Parathyroid adenoma (tissue), 2 donors: ENCODE measurements around the gene ANKIB1.

Source experiments
- H2AFZ ChIP-seq: fragments of 300-600 bp; sonication (generic); one replicate; pipeline ENCODE4 v1.7.0; 2017; ENCODE audit warnings: antibody characterized with exemption, mild to moderate bottlenecking
- H3K27ac ChIP-seq: fragments of 300-600 bp; sonication (generic); one replicate; pipeline ENCODE4 v1.7.0; 2017
- H3K27me3 ChIP-seq: fragments of 300-600 bp; sonication (generic); one replicate; pipeline ENCODE4 v1.7.0; 2017; ENCODE audit warnings: low read length; ENCODE audit not compliant: control insufficient read depth, insufficient read depth
- H3K36me3 ChIP-seq: fragments of 300-600 bp; sonication (generic); one replicate; pipeline ENCODE4 v1.7.0; 2017; ENCODE audit warnings: low read length; ENCODE audit not compliant: control insufficient read depth, insufficient read depth
- H3K4me1 ChIP-seq: fragments of 300-600 bp; sonication (generic); one replicate; pipeline ENCODE4 v1.7.0; 2017; ENCODE audit warnings: control low read depth
- H3K4me2 ChIP-seq: fragments of 300-600 bp; sonication (generic); one replicate; pipeline ENCODE4 v1.7.0; 2017; ENCODE audit warnings: low read length
- H3K4me3 ChIP-seq: fragments of 300-600 bp; sonication (generic); one replicate; pipeline ENCODE4 v1.7.0; 2017; ENCODE audit warnings: low read depth, low read length
- H3K79me2 ChIP-seq: fragments of 300-600 bp; sonication (generic); one replicate; pipeline ENCODE4 v1.7.0; 2017; ENCODE audit warnings: control low read depth
- H3K9ac ChIP-seq: fragments of 300-600 bp; sonication (generic); one replicate; pipeline ENCODE4 v1.7.0; 2017; ENCODE audit warnings: mild to moderate bottlenecking
- H3K9me3 ChIP-seq: fragments of 300-600 bp; sonication (generic); one replicate; pipeline ENCODE4 v1.7.0; 2017; ENCODE audit warnings: low read length; ENCODE audit not compliant: control insufficient read depth
- CTCF ChIP-seq: fragments of 300-600 bp; sonication (generic); IDR thresholded peaks from one replicate; pipeline ENCODE4 v1.7.0; 2017; ENCODE audit warnings: antibody characterized with exemption, mild to moderate bottlenecking
- donor health status: primary hyperparathyroidism.

ANKIB1 gene

GRCh38 chr7:92306153-92306552 is 60.4 kb downstream of the ANKIB1 start:
- no peak for TF ChIP-seq CTCF
- Histone ChIP-seq H3K4me2 (no peak overlapping the region), H3K36me3 (no peaks in the 10 kb centered on the region), H3K9ac (no peak overlapping the region), H3K4me3 (no peak overlapping the region), H2AFZ (no peak overlapping the region), H3K79me2 (no peaks in the 10 kb centered on the region), H3K27ac (no peak overlapping the region), H3K4me1 (no peaks in the 10 kb centered on the region), H3K9me3 (no peaks in the 10 kb centered on the region), H3K27me3 (no peaks in the 10 kb centered on the region)

DNA sequence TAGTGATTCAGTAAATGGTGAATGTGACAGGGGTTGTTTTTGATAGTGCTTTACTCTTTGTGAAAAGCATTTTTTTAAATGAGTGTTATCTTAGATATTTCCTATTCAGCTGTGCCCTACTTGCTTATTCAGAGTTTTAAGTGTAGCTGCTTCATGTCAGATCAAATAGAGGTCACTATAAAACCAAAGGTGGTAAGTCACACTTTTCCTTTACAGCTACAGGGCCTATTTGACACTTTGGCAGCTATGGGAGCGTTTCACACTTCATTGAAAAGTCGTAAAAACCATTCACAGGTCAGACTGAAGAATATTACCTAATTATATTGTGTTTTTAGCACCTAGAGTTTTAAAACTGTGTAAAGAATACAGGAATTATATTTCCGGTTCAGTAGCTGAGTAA is 67.3 kb downstream of the ANKIB1 start:
- Histone ChIP-seq H3K4me3 (no peak overlapping the region), H3K4me2 (no peak overlapping the region), H2AFZ (no peak overlapping the region), H3K79me2 (no peaks in the 10 kb centered on the region), H3K4me1 (no peaks in the 10 kb centered on the region), H3K27me3 (no peaks in the 10 kb centered on the region), H3K9me3 (no peaks in the 10 kb centered on the region), H3K36me3 (no peaks in the 10 kb centered on the region), H3K9ac (no peak overlapping the region), H3K27ac (no peak overlapping the region)
- no peak for TF ChIP-seq CTCF

- H2AFZ ChIP-seq = no peak overlapping the region
- no peaks in the 10 kb centered on the region for H3K36me3 ChIP-seq
- no peak overlapping the region for H3K9ac ChIP-seq
- TF ChIP-seq CTCF = no peak
- no peaks in the 10 kb centered on the region for H3K27me3 ChIP-seq
- no peaks in the 10 kb centered on the region for H3K4me1 ChIP-seq
- H3K4me3 ChIP-seq = no peak overlapping the region
- no peaks in the 10 kb centered on the region for H3K9me3 ChIP-seq
- no peak overlapping the region for H3K27ac ChIP-seq
- no peaks in the 10 kb centered on the region for H3K79me2 ChIP-seq
- H3K4me2 ChIP-seq = no peak overlapping the region
Measured at GRCh38 chr7:92319243-92319642, 73.5 kb downstream of the ANKIB1 start.

DNA sequence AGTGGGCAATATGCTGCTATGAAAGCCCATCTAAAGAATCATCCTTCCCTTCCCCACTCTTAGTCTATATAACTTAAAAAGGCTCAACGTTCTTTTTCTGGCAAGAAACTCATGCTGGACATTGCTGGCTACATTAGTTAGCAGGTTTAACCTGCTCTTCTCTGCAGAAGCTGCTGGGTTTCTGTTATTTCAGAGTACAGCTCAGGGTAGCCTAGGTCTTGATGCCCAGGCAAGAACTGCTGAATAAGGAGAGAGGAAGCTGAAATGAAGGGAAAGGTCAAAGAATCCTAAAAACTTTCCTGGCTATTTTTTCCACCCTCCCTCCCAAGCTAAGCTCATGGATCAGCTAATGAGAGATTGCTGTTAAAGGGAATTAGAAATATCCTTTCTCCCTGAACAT is 79.4 kb downstream of the ANKIB1 start:
- Histone ChIP-seq H3K9ac (no peak overlapping the region), H2AFZ (no peak overlapping the region), H3K4me3 (no peak overlapping the region), H3K27ac (no peak overlapping the region), H3K4me2 (no peak overlapping the region), H3K9me3 (no peaks in the 10 kb centered on the region), H3K27me3 (no peaks in the 10 kb centered on the region), H3K4me1 (no peaks in the 10 kb centered on the region), H3K36me3 (no peaks in the 10 kb centered on the region), H3K79me2 (no peaks in the 10 kb centered on the region)
- no peak for TF ChIP-seq CTCF

DNA sequence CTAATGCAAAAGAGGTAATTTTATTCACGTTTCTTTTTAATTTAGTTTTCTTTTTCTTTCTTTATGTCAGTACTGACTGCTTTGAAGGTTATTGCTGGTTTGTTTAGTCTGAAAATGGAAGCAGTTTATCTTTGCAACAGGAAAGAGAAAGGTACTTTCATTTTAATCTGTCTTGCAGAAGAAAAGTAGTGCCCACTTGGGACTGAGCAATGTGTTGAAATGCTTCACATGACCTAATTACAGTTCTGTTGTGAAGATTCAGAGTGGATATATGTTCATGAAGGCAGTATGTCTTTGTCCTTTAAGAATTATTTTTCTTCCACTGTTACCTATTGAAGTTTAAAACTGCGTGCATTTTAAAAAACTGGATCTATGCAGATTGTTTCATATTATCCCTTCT is 80.1 kb downstream of the ANKIB1 start:
- H3K79me2 ChIP-seq = no peaks in the 10 kb centered on the region
- no peaks in the 10 kb centered on the region for H3K9me3 ChIP-seq
- H3K9ac ChIP-seq = no peak overlapping the region
- no peaks in the 10 kb centered on the region for H3K4me1 ChIP-seq
- no peak overlapping the region for H3K4me3 ChIP-seq
- H2AFZ ChIP-seq = no peak overlapping the region
- no peaks in the 10 kb centered on the region for H3K27me3 ChIP-seq
- no peaks in the 10 kb centered on the region for H3K36me3 ChIP-seq
- TF ChIP-seq CTCF = no peak
- no peak overlapping the region for H3K27ac ChIP-seq
- no peak overlapping the region for H3K4me2 ChIP-seq
